Measurements from ENCODE around the gene CARMIL1. TPM values are rescaled to one million over a fixed set of nuclear protein-coding genes. Genes with fewer than 3 reads are reported as not detected.

The CARMIL1 gene
- total and polyA plus RNA-seq, 2 of the 8 experiments (the other 6 are each of a cell fraction or from before 2014, with no cell fraction given), result 20.3 to 40.4 TPM

DNA sequence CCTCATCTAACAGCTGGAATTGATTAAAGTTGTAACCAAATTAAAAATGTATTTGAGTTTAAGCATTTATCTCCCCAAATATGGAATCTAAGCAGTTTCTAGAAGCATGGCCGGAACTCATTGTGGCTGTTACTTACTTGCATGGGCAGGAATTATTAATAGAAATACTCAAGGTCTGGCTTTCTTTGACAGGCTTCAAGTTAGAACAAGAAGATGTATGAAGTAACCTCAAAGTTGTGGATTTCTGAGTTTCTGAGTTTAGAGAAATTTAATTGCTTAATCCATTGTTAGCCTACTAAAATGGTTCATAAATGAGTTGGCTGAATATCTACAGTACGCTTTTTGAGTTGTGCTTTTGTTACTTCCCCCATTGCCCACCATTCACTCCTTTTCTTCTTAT, 7.7 kb downstream of the CARMIL1 start:
- Histone ChIP-seq H3K9ac (replicated peaks in 1 of 4; ENCODE audit: extremely low read depth in 1 of 4, low read depth in 3 of 4, low read length in 3 of 4) (no peak overlapping the region), H3K18ac (ENCODE audit: extremely low read depth, low read length) (no peak overlapping the region), H3K14ac (ENCODE audit: insufficient read length) (no peak overlapping the region), H3K9me3 (ENCODE audit: insufficient read depth in 2 of 2, low read depth in 1 of 2, low read length in 1 of 2) (no peaks in the 10 kb centered on the region), H4K8ac (ENCODE audit: extremely low read depth, insufficient read depth, low read length) (no peak overlapping the region), H2BK12ac (ENCODE audit: low read depth, low read length) (no peak overlapping the region), H3K79me1 (ENCODE audit: low read depth, low read length) (peaks cover 7% of the 10 kb centered on the region), H3K79me2 (ENCODE audit: control insufficient read depth in 1 of 2, insufficient read depth in 2 of 2, low read length in 2 of 2) (peaks cover 8 to 98% of the 10 kb centered on the region in 2 experiments), H3K36me3 (ENCODE audit: control insufficient read depth in 2 of 4, insufficient read depth in 4 of 4, low read length in 3 of 4) (peaks cover 0 to 8% (median 0%) of the 10 kb centered on the region in 4 experiments; a peak in 2 of 8 replicates), H3K4me2 (ENCODE audit: insufficient read depth in 1 of 2, low read depth in 2 of 2, low read length in 2 of 2) (no peak overlapping the region), H2BK15ac (ENCODE audit: low read length) (no peak overlapping the region), H3K23me2 (ENCODE audit: low read depth, low read length) (no peaks in the 10 kb centered on the region), H3K56ac (replicated peaks; ENCODE audit: insufficient read length, low read depth, low read length) (no peak overlapping the region), H2BK120ac (replicated peaks; ENCODE audit: low read depth, low read length) (no peak overlapping the region), H4K91ac (replicated peaks; ENCODE audit: insufficient read length, low read length) (no peak overlapping the region), H2AFZ (ENCODE audit: low read length) (no peak overlapping the region), H3K4ac (replicated peaks; ENCODE audit: insufficient read length, low read depth, low read length) (no peak overlapping the region), H4K20me1 (replicated peaks in 1 of 2; ENCODE audit: control insufficient read depth in 1 of 2, insufficient read depth in 2 of 2, low read length in 2 of 2) (peaks cover 1 to 7% of the 10 kb centered on the region in 2 experiments), H2BK20ac (ENCODE audit: low read length) (no peak overlapping the region), H3K27me3 (replicated peaks in 1 of 4; ENCODE audit: control insufficient read depth in 3 of 4, extremely low read depth in 1 of 4, insufficient read depth in 3 of 4, low read length in 3 of 4) (no peaks in the 10 kb centered on the region), H3K23ac (ENCODE audit: insufficient read length) (no peak overlapping the region), H3K4me3 (ENCODE audit: extremely low read depth in 1 of 4, insufficient read depth in 2 of 4, low read depth in 3 of 4, low read length in 4 of 4) (no peak overlapping the region), H4K5ac (ENCODE audit: insufficient read length, low read depth, low read length) (no peak overlapping the region), H3K27ac (ENCODE audit: low read depth, low read length) (no peak overlapping the region), H2BK5ac (ENCODE audit: low read depth, low read length) (no peak overlapping the region), H2AK5ac (ENCODE audit: low read depth, low read length) (no peak overlapping the region), H3K4me1 (replicated peaks in 1 of 4; ENCODE audit: control insufficient read depth in 3 of 4, insufficient read depth in 4 of 4, low read length in 3 of 4) (peaks cover 0 to 4% (median 0%) of the 10 kb centered on the region in 4 experiments; a peak in 1 of 7 replicates)
- CTCF ChIA-PET (ENCODE audit: partially characterized antibody), result interaction anchor here (1.0 to 1.8 kb wide), 3 partner anchors 8 to 181 kb away, joined by 3 to 8 read pairs (median 7); partner anchors contain the start of gene CARMIL1
- no peak for DNase-seq (ENCODE audit: low read depth in 1 of 2, low spot score in 2 of 2)
- POLR2A ChIA-PET (ENCODE audit: partially characterized antibody), result interaction anchor here (1.1 kb wide), 1 partner anchor 9 kb away, joined by 3 read pairs; no protein-coding TSS in a partner anchor
- 92% methylated on average over 2 of the region's 2 CpGs; no CpG with 5 or more reads in 1 of the 2 experiments for WGBS, 2 experiments (ENCODE audit: extremely low coverage in 1 of 2, insufficient coverage in 1 of 2, insufficient read length in 1 of 2, insufficient replicate concordance in 2 of 2, low coverage in 1 of 2, low lambda C conversion rate in 2 of 2, missing lambda C conversion rate in 1 of 2)
- no peak for FAIRE-seq
- no peak for TF ChIP-seq JUND (IDR thresholded peaks at IDR 0.05; ENCODE audit: low read length)

Measured in H1 (cell line).